Endothelial cell (in vitro differentiated cells): ENCODE measurements around the gene LAMB3. TPM values are rescaled to one million over a fixed set of nuclear protein-coding genes. Genes with fewer than 3 reads are reported as not detected.

Experiments
- DNase-seq: peaks from one replicate; pipeline ENCODE4 v3.0.0; 2021; ENCODE audit warnings: low spot score
- H3K27ac Mint-ChIP-seq: one replicate; pipeline ENCODE4 v1.8.0; 2021; ENCODE audit warnings: mixed read lengths, inconsistent platforms; ENCODE audit not compliant: unreplicated experiment
- H3K27me3 Mint-ChIP-seq: one replicate; pipeline ENCODE4 v1.8.0; 2021; ENCODE audit warnings: mild to moderate bottlenecking, moderate library complexity, mixed read lengths, inconsistent platforms; ENCODE audit not compliant: unreplicated experiment
- H3K36me3 Mint-ChIP-seq: one replicate; pipeline ENCODE4 v1.8.0; 2021; ENCODE audit warnings: mild to moderate bottlenecking, low read depth, mixed read lengths, inconsistent platforms; ENCODE audit not compliant: unreplicated experiment
- H3K4me1 Mint-ChIP-seq: one replicate; pipeline ENCODE4 v1.8.0; 2021; ENCODE audit warnings: mild to moderate bottlenecking, mixed read lengths, inconsistent platforms; ENCODE audit not compliant: unreplicated experiment
- H3K4me3 Mint-ChIP-seq: one replicate; pipeline ENCODE4 v1.8.0; 2021; ENCODE audit warnings: mild to moderate bottlenecking, mixed read lengths, inconsistent platforms; ENCODE audit not compliant: unreplicated experiment
- H3K9me3 Mint-ChIP-seq: one replicate; pipeline ENCODE4 v1.8.0; 2021; ENCODE audit warnings: mixed read lengths, inconsistent platforms; ENCODE audit not compliant: unreplicated experiment
- total RNA-seq: library from RNA; stranded (reverse); fragmentation: NEBNext Ultra II Directional; extraction: Animal tissue kit (Norgen Biotek cat#: 25700); gene quantifications from one replicate; pipeline ENCODE4 v1.2.1, GENCODE V29; 2021; ENCODE audit not compliant: unreplicated experiment
- TF ChIP-seq, protein P1 (sequence below): fragments of 200-600 bp; sonication (generic); IDR thresholded peaks from one replicate; pipeline ENCODE4 v1.5.0; 2021; ENCODE audit warnings: antibody characterized with exemption; ENCODE audit not compliant: unreplicated experiment

The LAMB3 gene
- total RNA-seq, 1 donor from 2014 or later: 0.21 TPM

DNA sequence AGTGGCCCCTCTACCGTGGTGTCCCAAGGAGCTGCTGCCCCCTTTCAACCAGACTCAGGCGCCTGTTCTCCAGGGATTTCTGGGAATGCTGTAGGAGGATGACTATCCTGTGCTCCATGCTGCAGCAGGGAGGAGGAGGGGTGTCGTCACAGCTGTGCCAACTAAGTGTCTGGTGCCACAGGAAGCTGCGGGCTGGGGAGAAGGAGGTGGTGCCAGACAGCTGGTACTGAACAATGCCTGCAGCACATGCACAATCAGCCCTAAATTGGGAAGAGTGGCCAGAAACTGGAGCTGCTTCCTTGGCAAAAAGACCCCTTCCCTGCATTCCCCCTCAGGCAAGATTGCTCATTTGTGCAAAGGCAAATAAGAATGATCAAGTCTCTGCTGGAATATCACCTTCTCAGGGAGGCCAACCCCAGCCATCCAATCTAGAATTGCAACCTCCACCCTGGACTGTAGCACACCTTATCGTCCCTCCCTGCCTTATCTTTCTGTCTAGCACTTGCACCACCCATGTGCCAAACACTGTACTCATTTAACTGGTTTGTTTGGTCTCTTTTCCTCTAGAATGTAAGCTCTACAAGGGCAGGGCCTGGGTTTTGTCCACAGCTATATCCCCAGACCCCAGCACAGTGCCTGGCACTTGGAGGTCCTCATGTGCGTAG, 33.3 kb downstream of the LAMB3 start:
- H3K9me3 Mint-ChIP-seq: no peaks in the 10 kb centered on the region
- H3K27me3 Mint-ChIP-seq: peaks cover 9% of the 10 kb centered on the region
- H3K4me3 Mint-ChIP-seq: no peak overlapping the region
- TF ChIP-seq, protein P1, sequence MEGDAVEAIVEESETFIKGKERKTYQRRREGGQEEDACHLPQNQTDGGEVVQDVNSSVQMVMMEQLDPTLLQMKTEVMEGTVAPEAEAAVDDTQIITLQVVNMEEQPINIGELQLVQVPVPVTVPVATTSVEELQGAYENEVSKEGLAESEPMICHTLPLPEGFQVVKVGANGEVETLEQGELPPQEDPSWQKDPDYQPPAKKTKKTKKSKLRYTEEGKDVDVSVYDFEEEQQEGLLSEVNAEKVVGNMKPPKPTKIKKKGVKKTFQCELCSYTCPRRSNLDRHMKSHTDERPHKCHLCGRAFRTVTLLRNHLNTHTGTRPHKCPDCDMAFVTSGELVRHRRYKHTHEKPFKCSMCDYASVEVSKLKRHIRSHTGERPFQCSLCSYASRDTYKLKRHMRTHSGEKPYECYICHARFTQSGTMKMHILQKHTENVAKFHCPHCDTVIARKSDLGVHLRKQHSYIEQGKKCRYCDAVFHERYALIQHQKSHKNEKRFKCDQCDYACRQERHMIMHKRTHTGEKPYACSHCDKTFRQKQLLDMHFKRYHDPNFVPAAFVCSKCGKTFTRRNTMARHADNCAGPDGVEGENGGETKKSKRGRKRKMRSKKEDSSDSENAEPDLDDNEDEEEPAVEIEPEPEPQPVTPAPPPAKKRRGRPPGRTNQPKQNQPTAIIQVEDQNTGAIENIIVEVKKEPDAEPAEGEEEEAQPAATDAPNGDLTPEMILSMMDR: no peak
- H3K27ac Mint-ChIP-seq: no peak overlapping the region
- peaks cover 3% of the 10 kb centered on the region for H3K4me1 Mint-ChIP-seq
- no peak for DNase-seq
- H3K36me3 Mint-ChIP-seq: peaks cover 4% of the 10 kb centered on the region

DNA sequence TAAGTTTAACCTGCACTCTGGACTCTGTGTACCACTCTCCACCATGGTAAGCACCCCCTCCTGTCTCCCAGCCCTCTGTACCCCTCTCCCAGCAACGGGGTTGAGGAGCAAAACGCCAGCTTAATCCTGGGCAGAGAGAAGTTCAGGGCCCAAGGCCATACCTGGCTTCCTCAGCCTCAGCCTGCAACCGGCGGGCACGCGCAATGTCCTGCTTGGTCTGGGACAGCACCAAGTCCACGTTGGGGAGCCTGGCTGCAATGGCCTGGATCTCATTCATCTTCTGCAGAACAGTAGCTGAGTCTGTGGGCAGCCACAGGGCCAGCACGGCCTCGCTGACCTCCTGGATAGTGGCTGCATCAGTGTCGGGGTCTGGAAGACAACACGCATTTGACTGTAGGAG, 33.9 kb downstream of the LAMB3 start:
- DNase-seq: no peak
- H3K27ac Mint-ChIP-seq: no peak overlapping the region
- H3K4me3 Mint-ChIP-seq: no peak overlapping the region
- TF ChIP-seq, protein P1: no peak
- H3K36me3 Mint-ChIP-seq: peaks cover 4% of the 10 kb centered on the region
- peaks cover 9% of the 10 kb centered on the region for H3K27me3 Mint-ChIP-seq
- peaks cover 3% of the 10 kb centered on the region for H3K4me1 Mint-ChIP-seq
- H3K9me3 Mint-ChIP-seq: no peaks in the 10 kb centered on the region

DNA sequence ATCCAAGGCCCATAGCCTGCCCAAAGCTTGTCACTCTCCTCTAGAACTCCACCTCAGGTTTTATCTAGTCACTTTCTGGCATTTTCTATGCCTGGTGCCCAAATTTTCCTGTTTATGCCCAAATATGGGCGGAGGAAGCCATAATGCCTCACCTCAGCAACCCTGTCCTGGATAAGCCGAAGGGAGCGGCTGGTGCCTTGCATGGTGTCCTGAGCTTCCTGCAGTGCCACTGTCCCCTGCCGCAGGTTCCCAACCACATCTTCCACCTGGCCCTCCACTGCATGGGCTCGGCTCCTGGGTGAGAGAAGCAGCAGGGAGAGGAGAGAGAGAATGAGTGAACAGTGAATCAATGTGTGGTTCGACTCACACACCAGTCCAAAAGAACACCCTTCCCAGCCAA, 34.5 kb downstream of the LAMB3 start:
- no peak for DNase-seq
- Mint-ChIP-seq H3K27ac (no peak overlapping the region), H3K4me3 (no peak overlapping the region)

DNA sequence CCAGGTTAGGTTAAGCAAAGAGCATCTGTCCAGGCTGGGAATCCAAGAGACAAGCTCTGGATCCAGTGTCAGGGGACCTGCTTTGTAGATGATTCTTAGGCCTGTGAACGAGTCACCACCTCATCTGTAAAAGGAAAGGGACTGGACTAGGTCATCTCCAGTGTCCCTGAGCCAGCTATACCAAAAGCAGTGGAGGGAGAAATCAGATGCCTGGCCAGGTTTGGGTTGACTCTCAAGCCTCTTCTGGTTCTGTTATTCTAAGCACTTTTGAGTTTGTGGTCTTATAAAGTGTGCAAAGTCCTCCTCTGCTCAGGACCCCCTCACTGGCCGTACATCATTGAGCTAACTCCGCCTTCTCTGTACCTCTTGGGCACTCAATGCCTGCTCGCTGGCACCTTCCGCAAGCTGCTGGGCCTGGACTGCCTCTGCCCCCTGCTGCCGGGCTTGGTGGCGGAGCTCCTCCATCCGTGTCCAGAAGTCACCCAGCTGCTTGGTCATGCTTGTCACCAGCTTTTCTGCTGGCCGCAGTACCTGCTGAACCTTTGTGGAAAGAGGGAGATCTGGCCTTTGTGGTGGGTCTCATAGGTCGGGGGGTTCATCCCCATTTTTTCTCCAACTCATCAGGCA, 35.1 kb downstream of the LAMB3 start:
- Mint-ChIP-seq H3K4me1 (peaks cover 3% of the 10 kb centered on the region), H3K36me3 (peaks cover 4% of the 10 kb centered on the region), H3K9me3 (no peaks in the 10 kb centered on the region), H3K27me3 (peaks cover 9% of the 10 kb centered on the region), H3K4me3 (no peak overlapping the region), H3K27ac (no peak overlapping the region)
- no peak for DNase-seq
- TF ChIP-seq, protein P1: no peak

More for the DNA sequence above, 34.5 kb downstream of the LAMB3 start:
- H3K36me3 Mint-ChIP-seq: peaks cover 4% of the 10 kb centered on the region
- no peaks in the 10 kb centered on the region for H3K9me3 Mint-ChIP-seq
- peaks cover 9% of the 10 kb centered on the region for H3K27me3 Mint-ChIP-seq
- TF ChIP-seq, protein P1: no peak
- peaks cover 3% of the 10 kb centered on the region for H3K4me1 Mint-ChIP-seq

DNA sequence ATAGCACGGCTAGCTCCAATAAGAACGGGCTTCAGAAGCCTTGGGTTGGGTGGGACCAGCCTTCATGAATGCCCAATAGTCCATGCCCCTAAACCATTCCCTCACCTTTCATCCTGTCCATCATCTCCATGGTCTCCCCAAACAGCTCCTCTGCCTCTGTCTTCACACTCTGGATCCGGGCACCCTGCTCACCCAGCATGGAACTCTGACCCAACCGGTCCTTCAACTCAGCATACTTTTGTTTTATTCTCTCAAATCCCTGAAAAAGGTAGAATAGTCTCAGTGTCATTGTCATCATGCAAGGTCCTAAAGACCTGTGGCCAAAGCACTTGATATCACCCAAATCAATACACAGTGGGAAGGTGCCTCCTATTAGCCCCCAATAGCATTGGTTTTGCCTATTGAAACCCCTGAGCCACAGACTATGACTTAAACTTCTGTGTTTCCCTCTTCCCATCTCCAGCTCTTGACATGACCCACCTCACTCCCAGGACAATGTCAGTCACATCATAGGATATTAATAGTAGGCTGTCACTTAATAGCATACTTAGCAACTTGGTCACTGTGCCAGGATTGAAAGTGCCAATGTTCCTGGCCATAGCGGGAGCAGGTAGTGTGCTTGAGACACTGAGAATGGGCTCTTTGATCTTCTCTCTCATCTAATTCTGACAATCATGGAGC, 35.7 kb downstream of the LAMB3 start:
- no peak for DNase-seq
- H3K27me3 Mint-ChIP-seq: peaks cover 6% of the 10 kb centered on the region
- no peaks in the 10 kb centered on the region for H3K9me3 Mint-ChIP-seq
- H3K36me3 Mint-ChIP-seq: peaks cover 4% of the 10 kb centered on the region
- TF ChIP-seq, protein P1: no peak
- peaks cover 3% of the 10 kb centered on the region for H3K4me1 Mint-ChIP-seq
- no peak overlapping the region for H3K4me3 Mint-ChIP-seq
- H3K27ac Mint-ChIP-seq: no peak overlapping the region
